GM12873 (cell line): Measurements from ENCODE around the gene MS4A6E.

ENCODE experiments used
- CTCF ChIP-seq: IDR thresholded peaks from 2 replicates; pipeline ENCODE4 v1.5.1; 2012; ENCODE audit warnings: low read depth, mild to moderate bottlenecking, moderate library complexity, low read length, control low read depth; ENCODE audit not compliant: insufficient read depth; ENCODE audit errors: missing control alignments

MS4A6E gene

GRCh38 chr11:60303661-60304060, 23.4 kb upstream of the MS4A6E start:
- no peak for TF ChIP-seq CTCF

GRCh38 chr11:60305906-60306619, 21.0 kb upstream of the MS4A6E start:
- no peak for TF ChIP-seq CTCF

GRCh38 chr11:60307507-60308195, 19.4 kb upstream of the MS4A6E start:
- TF ChIP-seq CTCF = no peak

- TF ChIP-seq CTCF = no peak
These were observed 16.6 kb upstream of the MS4A6E start for GRCh38 chr11:60310407-60310998.

GRCh38 chr11:60314635-60315321, 12.3 kb upstream of the MS4A6E start:
- no peak for TF ChIP-seq CTCF

- no peak for TF ChIP-seq CTCF
These were observed 11.2 kb upstream of the MS4A6E start for GRCh38 chr11:60315871-60316270.

GRCh38 chr11:60316317-60316716, 10.7 kb upstream of the MS4A6E start:
- no peak for TF ChIP-seq CTCF
